Measurements from ENCODE around the gene GNAT1.

GRCh38 chr3:50231581-50231980, 40.2 kb downstream of the GNAT1 start:
- TF ChIP-seq CTCF (conservative IDR thresholded peaks at IDR 0.05; ENCODE audit: low read length), result no peak
- TF ChIP-seq EZH2phosphoT487 (IDR thresholded peaks at IDR 0.05; ENCODE audit: borderline replicate concordance, low read depth, low read length), result no peak

All from OCI-LY7 (cell line).